ENCODE measurements around the gene ADORA1. TPM values are rescaled to one million over a fixed set of nuclear protein-coding genes. Genes with fewer than 3 reads are reported as not detected.

The ADORA1 gene
- total RNA-seq, 1 donor from 2014 or later, result 0.14 TPM

DNA sequence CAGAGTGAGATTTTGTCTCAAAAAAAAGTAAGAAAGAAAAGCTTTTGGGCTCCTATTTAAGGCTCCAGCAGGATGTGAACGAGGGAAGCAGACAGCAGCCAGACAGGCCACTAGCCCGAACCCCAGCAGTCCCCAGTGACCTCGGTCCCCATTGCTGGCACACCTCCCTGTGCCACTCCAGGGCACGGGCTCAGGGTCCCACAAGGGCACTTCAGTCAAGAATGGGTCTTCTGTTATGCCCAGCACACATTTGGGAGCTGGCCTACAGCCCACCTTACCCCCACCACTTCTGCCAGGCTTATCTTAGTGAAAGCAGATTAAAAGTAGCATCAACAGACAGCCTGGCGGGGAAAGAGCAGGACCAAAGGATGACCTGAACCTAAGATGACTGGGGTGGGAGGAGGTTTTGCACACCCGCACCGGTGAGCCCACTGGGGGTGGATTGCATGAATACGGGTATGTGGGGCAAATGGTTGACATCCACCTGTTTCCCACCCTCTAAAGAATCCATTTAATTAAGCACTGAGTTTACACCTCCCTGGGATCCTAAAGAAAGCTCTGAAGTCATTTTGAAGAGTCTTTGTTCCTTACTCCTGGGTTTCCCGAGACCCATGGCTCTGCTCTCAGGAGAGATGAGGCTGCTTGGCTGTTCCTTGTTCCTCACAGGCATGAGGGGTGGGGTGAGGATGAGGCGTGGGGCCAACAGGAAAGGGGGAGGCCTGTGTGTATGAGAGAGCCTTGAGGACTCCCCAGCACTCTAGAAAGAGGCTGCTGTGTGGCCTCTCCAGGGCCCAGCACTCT is 54.3 kb downstream of the ADORA1 start:
- Mint-ChIP-seq H3K9me3 (ENCODE audit: low read depth) (no peaks in the 10 kb centered on the region), H3K4me1 (ENCODE audit: low read depth) (no peaks in the 10 kb centered on the region), H3K27ac (no peak overlapping the region), H3K27me3 (peaks cover 99% of the 10 kb centered on the region), H3K36me3 (ENCODE audit: insufficient read depth) (no peaks in the 10 kb centered on the region), H3K4me3 (ENCODE audit: low read depth) (no peak overlapping the region)
- TF ChIP-seq, protein P1, sequence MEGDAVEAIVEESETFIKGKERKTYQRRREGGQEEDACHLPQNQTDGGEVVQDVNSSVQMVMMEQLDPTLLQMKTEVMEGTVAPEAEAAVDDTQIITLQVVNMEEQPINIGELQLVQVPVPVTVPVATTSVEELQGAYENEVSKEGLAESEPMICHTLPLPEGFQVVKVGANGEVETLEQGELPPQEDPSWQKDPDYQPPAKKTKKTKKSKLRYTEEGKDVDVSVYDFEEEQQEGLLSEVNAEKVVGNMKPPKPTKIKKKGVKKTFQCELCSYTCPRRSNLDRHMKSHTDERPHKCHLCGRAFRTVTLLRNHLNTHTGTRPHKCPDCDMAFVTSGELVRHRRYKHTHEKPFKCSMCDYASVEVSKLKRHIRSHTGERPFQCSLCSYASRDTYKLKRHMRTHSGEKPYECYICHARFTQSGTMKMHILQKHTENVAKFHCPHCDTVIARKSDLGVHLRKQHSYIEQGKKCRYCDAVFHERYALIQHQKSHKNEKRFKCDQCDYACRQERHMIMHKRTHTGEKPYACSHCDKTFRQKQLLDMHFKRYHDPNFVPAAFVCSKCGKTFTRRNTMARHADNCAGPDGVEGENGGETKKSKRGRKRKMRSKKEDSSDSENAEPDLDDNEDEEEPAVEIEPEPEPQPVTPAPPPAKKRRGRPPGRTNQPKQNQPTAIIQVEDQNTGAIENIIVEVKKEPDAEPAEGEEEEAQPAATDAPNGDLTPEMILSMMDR (IDR thresholded peaks at IDR 0.05; ENCODE audit: unreplicated experiment), result no peak
- DNase-seq (ENCODE audit: low spot score, unreplicated experiment), result no peak

GRCh38 chr1:203182387-203182953 is 54.9 kb downstream of the ADORA1 start:
- Mint-ChIP-seq H3K27me3 (peaks cover 99% of the 10 kb centered on the region), H3K36me3 (ENCODE audit: insufficient read depth) (no peaks in the 10 kb centered on the region), H3K9me3 (ENCODE audit: low read depth) (no peaks in the 10 kb centered on the region), H3K27ac (no peak overlapping the region), H3K4me3 (ENCODE audit: low read depth) (no peak overlapping the region), H3K4me1 (ENCODE audit: low read depth) (no peaks in the 10 kb centered on the region)
- no peak for DNase-seq (ENCODE audit: low spot score, unreplicated experiment)
- TF ChIP-seq, protein P1 (IDR thresholded peaks at IDR 0.05; ENCODE audit: unreplicated experiment), result no peak

- H3K27ac Mint-ChIP-seq, result no peak overlapping the region
- H3K36me3 Mint-ChIP-seq (ENCODE audit: insufficient read depth), result no peaks in the 10 kb centered on the region
- TF ChIP-seq, protein P1 (IDR thresholded peaks at IDR 0.05; ENCODE audit: unreplicated experiment), result no peak
- no peak overlapping the region for H3K4me3 Mint-ChIP-seq (ENCODE audit: low read depth)
- no peaks in the 10 kb centered on the region for H3K9me3 Mint-ChIP-seq (ENCODE audit: low read depth)
- peaks cover 99% of the 10 kb centered on the region for H3K27me3 Mint-ChIP-seq
- H3K4me1 Mint-ChIP-seq (ENCODE audit: low read depth), result peaks cover 2% of the 10 kb centered on the region
- no peak for DNase-seq (ENCODE audit: low spot score, unreplicated experiment)
Observed at GRCh38 chr1:203183828-203184227, 56.3 kb downstream of the ADORA1 start.

GRCh38 chr1:203184467-203184866 is 56.9 kb downstream of the ADORA1 start:
- no peak for DNase-seq (ENCODE audit: low spot score, unreplicated experiment)
- no peaks in the 10 kb centered on the region for H3K36me3 Mint-ChIP-seq (ENCODE audit: insufficient read depth)

DNA sequence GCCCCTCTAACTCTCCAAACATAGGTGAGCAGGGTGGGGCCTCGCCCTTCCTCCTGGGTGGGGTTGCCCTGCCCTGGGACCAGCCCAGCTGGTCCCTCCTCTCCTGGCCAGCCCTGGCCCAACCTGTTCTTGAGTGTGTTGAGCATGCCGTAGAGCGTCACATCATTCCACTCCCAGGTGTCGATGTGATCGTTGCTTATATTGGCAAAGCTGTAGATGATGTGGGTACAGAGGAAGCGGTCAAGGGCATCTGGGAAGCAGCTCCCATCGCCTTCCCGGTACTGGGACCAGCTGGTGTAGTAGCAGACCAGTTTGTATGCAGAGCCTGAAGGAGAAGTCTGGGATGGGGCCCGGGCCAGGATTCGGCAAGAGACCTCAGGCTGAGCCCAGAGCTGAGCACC is 57.5 kb downstream of the ADORA1 start:
- Mint-ChIP-seq H3K4me1 (ENCODE audit: low read depth) (peaks cover 2% of the 10 kb centered on the region), H3K36me3 (ENCODE audit: insufficient read depth) (no peaks in the 10 kb centered on the region), H3K27ac (no peak overlapping the region), H3K4me3 (ENCODE audit: low read depth) (no peak overlapping the region), H3K27me3 (peaks cover 100% of the 10 kb centered on the region), H3K9me3 (ENCODE audit: low read depth) (no peaks in the 10 kb centered on the region)
- no peak for DNase-seq (ENCODE audit: low spot score, unreplicated experiment)
- TF ChIP-seq, protein P1 (IDR thresholded peaks at IDR 0.05; ENCODE audit: unreplicated experiment), result no peak

More at GRCh38 chr1:203184467-203184866, 56.9 kb downstream of the ADORA1 start:
- TF ChIP-seq, protein P1 (IDR thresholded peaks at IDR 0.05; ENCODE audit: unreplicated experiment), result no peak
- Mint-ChIP-seq H3K27ac (no peak overlapping the region), H3K9me3 (ENCODE audit: low read depth) (no peaks in the 10 kb centered on the region), H3K4me1 (ENCODE audit: low read depth) (peaks cover 2% of the 10 kb centered on the region), H3K27me3 (peaks cover 100% of the 10 kb centered on the region), H3K4me3 (ENCODE audit: low read depth) (no peak overlapping the region)

Data from progenitor cell of endocrine pancreas (in vitro differentiated cells).